Measurements from ENCODE around the gene DGKH.
"Not testable (repeated sequence)": the region's sequence is repeated elsewhere in the genome, so short reads cannot be mapped to it uniquely, and the experiment has no call there.

DGKH gene

GRCh38 chr13:42071672-42072419 lies 23.4 kb downstream of the DGKH start:
- no peak for DNase-seq (ENCODE audit: low spot score)

- no peak for DNase-seq (ENCODE audit: low spot score)
These were observed 25.2 kb downstream of the DGKH start for GRCh38 chr13:42073683-42074082.

- no peak for DNase-seq (ENCODE audit: low spot score)
These were observed 27.1 kb downstream of the DGKH start for GRCh38 chr13:42075517-42075916.

GRCh38 chr13:42076309-42076713 lies 27.9 kb downstream of the DGKH start:
- no peak for DNase-seq (ENCODE audit: low spot score)

GRCh38 chr13:42078128-42078808 lies 29.8 kb downstream of the DGKH start:
- DNase-seq (ENCODE audit: low spot score), result no peak

- DNase-seq (ENCODE audit: low spot score), result no peak
These were observed 34.8 kb downstream of the DGKH start for GRCh38 chr13:42083138-42083770.

GRCh38 chr13:42084722-42085121 lies 36.3 kb downstream of the DGKH start:
- no peak for DNase-seq (ENCODE audit: low spot score)

GRCh38 chr13:42086582-42086981 lies 38.1 kb downstream of the DGKH start:
- DNase-seq (ENCODE audit: low spot score), result no peak

- DNase-seq (ENCODE audit: low spot score), result no peak
These were observed 46.1 kb downstream of the DGKH start for GRCh38 chr13:42094516-42095040.

GRCh38 chr13:42096222-42096621 lies 47.8 kb downstream of the DGKH start:
- not testable (repeated sequence) for DNase-seq (ENCODE audit: low spot score)

GRCh38 chr13:42099962-42100675 lies 51.7 kb downstream of the DGKH start:
- no peak for DNase-seq (ENCODE audit: low spot score)

- DNase-seq (ENCODE audit: low spot score), result no peak
These were observed 52.5 kb downstream of the DGKH start for GRCh38 chr13:42100960-42101359.

- DNase-seq (ENCODE audit: low spot score), result no peak
These were observed 53.6 kb downstream of the DGKH start for GRCh38 chr13:42101821-42102585.

- no peak for DNase-seq (ENCODE audit: low spot score)
These were observed 54.8 kb downstream of the DGKH start for GRCh38 chr13:42102961-42103865.

GRCh38 chr13:42106998-42107397 lies 58.5 kb downstream of the DGKH start:
- no peak for DNase-seq (ENCODE audit: low spot score)

GRCh38 chr13:42107421-42107820 lies 59.0 kb downstream of the DGKH start:
- DNase-seq (ENCODE audit: low spot score), result no peak

GRCh38 chr13:42108217-42108616 lies 59.8 kb downstream of the DGKH start:
- no peak for DNase-seq (ENCODE audit: low spot score)

GRCh38 chr13:42109957-42110356 lies 61.5 kb downstream of the DGKH start:
- DNase-seq (ENCODE audit: low spot score), result no peak

GRCh38 chr13:42110410-42111155 lies 62.1 kb downstream of the DGKH start:
- no peak for DNase-seq (ENCODE audit: low spot score)

- DNase-seq (ENCODE audit: low spot score), result no peak
These were observed 64.4 kb downstream of the DGKH start for GRCh38 chr13:42112864-42113263.

Data from ecto neural progenitor cell (in vitro differentiated cells).